ENCODE measurements around the gene TPGS1.

Gene TPGS1

DNA sequence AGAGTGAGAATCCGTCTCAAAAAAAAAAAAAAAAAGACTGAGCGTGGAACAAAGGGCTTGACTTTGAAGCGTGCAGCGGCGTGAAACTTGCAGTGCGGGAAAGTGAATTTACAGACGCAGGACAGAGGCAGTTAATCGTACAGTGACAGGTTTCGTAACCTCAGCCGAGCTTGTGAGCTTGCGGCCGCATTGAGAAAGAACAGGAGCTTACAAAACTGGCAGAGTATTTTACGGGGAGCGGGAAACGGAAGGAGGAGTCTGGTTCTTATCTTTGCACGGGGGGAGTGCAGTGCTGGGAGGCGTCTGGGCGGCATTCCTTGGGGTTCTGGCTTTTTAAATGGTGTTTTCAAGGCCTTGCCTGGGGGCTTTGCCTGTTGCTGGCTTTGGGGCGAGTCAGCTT lies 59.1 kb downstream of the TPGS1 start:
- in situ Hi-C loops (cut with HindIII; ENCODE audit: low sequenced_read_pairs) = no loop called here

GRCh38 chr19:566844-567243 lies 59.5 kb downstream of the TPGS1 start:
- H3K4me3 ChIP-seq (ENCODE audit: low read depth, low read length) = no peak overlapping the region
- in situ Hi-C loops (cut with HindIII; ENCODE audit: low sequenced_read_pairs) = no loop called here
- DNase-seq (ENCODE audit: low read depth, low spot score) = no peak
- no peak for TF ChIP-seq CTCF (IDR thresholded peaks at IDR 0.05; ENCODE audit: low read depth, low read length)

More for the DNA sequence above, 59.1 kb downstream of the TPGS1 start:
- no peak overlapping the region for H3K4me3 ChIP-seq (ENCODE audit: low read depth, low read length)
- no peak for DNase-seq (ENCODE audit: low read depth, low spot score)
- no peak for TF ChIP-seq CTCF (IDR thresholded peaks at IDR 0.05; ENCODE audit: low read depth, low read length)

DNA sequence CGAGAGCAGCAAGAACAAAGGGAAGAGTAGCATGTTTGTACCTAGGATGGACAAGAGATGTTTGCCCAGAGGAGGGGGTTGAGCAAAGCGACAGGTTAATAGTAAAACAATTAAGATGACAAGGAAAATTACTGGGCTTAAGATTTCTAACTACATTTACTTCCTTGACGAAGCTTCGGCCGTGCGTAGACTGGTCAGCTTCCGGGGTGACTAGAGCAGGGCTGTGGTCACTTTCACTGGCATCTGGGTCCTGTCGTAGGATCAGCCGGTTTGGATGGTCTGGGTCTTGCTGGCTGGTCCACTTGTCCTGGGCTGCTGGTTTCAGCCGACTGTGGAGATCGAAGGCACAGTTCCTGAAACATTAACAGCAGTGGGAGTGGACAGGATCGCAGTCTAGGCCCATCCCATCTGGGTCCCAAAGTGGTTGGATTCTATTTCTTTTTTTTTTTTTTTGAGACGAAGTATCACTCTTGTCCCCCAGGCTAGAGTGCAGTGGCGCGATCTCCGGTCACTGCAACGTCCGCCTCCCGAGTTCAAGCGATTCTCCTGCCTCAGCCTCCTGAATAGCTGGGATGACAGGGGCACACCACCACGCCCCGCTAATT lies 60.1 kb downstream of the TPGS1 start:
- in situ Hi-C loops (cut with HindIII; ENCODE audit: low sequenced_read_pairs) = no loop called here
- no peak overlapping the region for H3K4me3 ChIP-seq (ENCODE audit: low read depth, low read length)
- no peak for DNase-seq (ENCODE audit: low read depth, low spot score)

More for the DNA sequence above, 60.1 kb downstream of the TPGS1 start:
- no peak for TF ChIP-seq CTCF (IDR thresholded peaks at IDR 0.05; ENCODE audit: low read depth, low read length)
